VCaP (cell line): ENCODE data around the gene SOX5.

Source experiments
- H3K27ac ChIP-seq: fragments of 450-650 bp; 2 replicates; pipeline ENCODE4 v1.5.1; 2017
- CTCF ChIP-seq: fragments of 450-650 bp; conservative IDR thresholded peaks from 2 replicates; pipeline ENCODE4 v1.5.1; 2017; ENCODE audit warnings: mild to moderate bottlenecking, moderate library complexity

Gene SOX5

GRCh38 chr12:23687947-23688346 lies 261.5 kb downstream of the SOX5 start:
- TF ChIP-seq CTCF: no peak
- no peak overlapping the region for H3K27ac ChIP-seq

- H3K27ac ChIP-seq: no peak overlapping the region
- TF ChIP-seq CTCF: no peak
Measured at GRCh38 chr12:23686095-23686494, 263.4 kb downstream of the SOX5 start.

GRCh38 chr12:23684121-23684520 lies 265.3 kb downstream of the SOX5 start:
- H3K27ac ChIP-seq: no peak overlapping the region
- TF ChIP-seq CTCF: no peak

- no peak overlapping the region for H3K27ac ChIP-seq
- TF ChIP-seq CTCF: no peak
Measured at GRCh38 chr12:23681237-23681636, 268.2 kb downstream of the SOX5 start.

- no peak for TF ChIP-seq CTCF
- H3K27ac ChIP-seq: no peak overlapping the region
Measured at GRCh38 chr12:23674064-23674463, 275.4 kb downstream of the SOX5 start.

GRCh38 chr12:23671881-23672280 lies 277.6 kb downstream of the SOX5 start:
- no peak overlapping the region for H3K27ac ChIP-seq

GRCh38 chr12:23670684-23671083 lies 278.8 kb downstream of the SOX5 start:
- TF ChIP-seq CTCF: no peak
- no peak overlapping the region for H3K27ac ChIP-seq

More at GRCh38 chr12:23671881-23672280, 277.6 kb downstream of the SOX5 start:
- no peak for TF ChIP-seq CTCF

GRCh38 chr12:23669691-23670090 lies 279.8 kb downstream of the SOX5 start:
- H3K27ac ChIP-seq: no peak overlapping the region
- TF ChIP-seq CTCF: no peak
